Measurements from ENCODE around the gene PITPNB.

Gene PITPNB

DNA sequence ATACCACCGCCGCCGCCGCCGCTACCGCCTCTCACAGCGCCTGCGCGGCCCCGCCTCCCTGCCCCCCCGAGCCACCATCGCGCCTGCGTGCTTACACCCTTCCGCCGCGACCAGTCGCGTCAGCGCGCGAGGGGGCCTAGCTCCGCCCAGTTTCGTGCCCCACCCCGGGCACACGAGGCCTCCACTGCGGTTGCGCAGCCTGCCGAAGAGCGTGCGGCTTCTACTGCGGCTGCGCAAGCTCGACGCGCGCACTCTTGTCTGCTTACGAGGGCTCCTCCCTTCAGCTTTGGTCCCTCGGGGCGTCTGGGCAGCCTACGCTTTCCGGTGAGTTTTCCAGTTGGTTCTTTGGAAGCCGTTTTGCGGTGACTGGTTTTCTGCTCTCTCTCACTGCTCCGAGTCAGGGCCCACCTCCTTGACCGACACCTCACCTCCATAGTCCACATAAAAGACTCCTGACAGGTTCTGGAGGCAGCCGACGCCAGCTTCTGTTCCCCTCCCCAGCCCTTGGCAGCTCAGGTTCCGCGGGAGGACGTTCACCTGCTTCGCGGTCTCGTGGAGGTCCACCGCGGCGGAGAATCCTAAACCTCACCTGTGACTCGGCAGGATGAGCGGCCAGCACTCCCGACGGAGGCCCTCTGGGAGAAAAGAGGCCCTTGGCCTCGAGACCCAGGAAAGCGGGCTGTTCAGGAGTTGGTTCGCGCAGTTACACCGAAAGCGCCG lies at the start of gene PITPNB:
Gene PITPNB (minus strand): TSS at position 35 of the 720 bp plus-strand sequence. CDS start 65 bp downstream, outside the sequence.
- Histone ChIP-seq H3K9ac (ENCODE audit: low read length) (peak within 1 kb of the TSS; percentile 97), H3K27me3 (ENCODE audit: control insufficient read depth in 1 of 2, insufficient read depth in 2 of 2, low read length in 2 of 2) (no peaks in the 10 kb centered on the region), H3K4me3 (ENCODE audit: low read depth in 1 of 2, low read length in 2 of 2) (peak within 1 kb of the TSS; percentile 80 to 99), H3K36me3 (ENCODE audit: insufficient read depth, low read length) (no peaks in the 10 kb centered on the region), H3K27ac (ENCODE audit: low read depth, low read length) (peak within 1 kb of the TSS; percentile 97), H3K9me3 (ENCODE audit: low read length) (no peaks in the 10 kb centered on the region), H3K4me1 (ENCODE audit: insufficient read depth, low read length) (peaks cover 42% of the 10 kb centered on the region)

DNA sequence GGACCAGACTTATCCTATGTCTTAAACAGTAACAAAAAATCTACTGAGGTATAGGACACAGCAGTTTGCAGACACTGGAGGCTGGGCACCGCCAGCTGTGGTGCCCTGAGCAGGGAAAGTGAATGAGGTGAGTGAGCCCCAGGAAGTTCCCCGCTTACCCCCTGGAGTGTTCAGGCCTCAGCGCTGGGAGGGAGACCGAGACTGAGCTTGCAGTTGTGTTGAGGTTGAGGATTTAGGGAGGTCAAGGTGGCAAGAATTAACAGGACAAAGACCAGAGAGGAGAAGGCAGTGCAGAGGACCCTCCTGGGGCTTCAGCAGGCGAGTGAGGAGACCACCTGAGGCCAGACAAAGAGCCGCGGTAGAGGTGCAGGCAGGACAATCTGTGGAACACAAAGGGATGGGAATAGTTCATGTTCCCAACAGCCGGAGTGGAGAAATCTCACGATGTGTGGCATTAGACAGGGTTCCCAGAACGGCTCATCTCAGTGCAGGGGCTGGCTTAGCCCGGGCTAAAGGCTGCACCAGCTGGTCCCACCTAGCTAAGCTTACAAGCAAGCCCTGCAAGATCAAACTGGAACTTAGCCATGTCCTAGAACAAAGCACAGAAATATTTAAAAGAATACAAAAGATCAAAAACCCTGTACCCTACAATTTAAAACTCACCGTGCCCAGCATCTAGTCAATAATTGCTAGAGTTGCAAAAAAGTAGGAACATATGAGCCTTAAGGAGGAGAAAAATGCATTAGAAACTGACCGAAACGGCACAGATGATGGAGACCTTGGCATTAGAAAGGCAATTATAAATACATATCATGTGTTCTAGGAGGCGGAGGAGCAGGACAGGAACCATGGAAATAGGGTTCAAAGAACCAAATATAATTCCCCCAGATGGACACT lies 47.4 kb upstream of the PITPNB start:
- H3K9ac ChIP-seq (ENCODE audit: low read length) = no peak overlapping the region
- H3K36me3 ChIP-seq (ENCODE audit: insufficient read depth, low read length) = no peaks in the 10 kb centered on the region
- H3K4me1 ChIP-seq (ENCODE audit: insufficient read depth, low read length) = no peaks in the 10 kb centered on the region
- peaks cover 7% of the 10 kb centered on the region for H3K9me3 ChIP-seq (ENCODE audit: low read length)
- H3K4me3 ChIP-seq (ENCODE audit: low read depth in 1 of 2, low read length in 2 of 2) = no peak overlapping the region
- no peaks in the 10 kb centered on the region for H3K27me3 ChIP-seq (ENCODE audit: control insufficient read depth in 1 of 2, insufficient read depth in 2 of 2, low read length in 2 of 2)
- H3K27ac ChIP-seq (ENCODE audit: low read depth, low read length) = no peak overlapping the region

DNA sequence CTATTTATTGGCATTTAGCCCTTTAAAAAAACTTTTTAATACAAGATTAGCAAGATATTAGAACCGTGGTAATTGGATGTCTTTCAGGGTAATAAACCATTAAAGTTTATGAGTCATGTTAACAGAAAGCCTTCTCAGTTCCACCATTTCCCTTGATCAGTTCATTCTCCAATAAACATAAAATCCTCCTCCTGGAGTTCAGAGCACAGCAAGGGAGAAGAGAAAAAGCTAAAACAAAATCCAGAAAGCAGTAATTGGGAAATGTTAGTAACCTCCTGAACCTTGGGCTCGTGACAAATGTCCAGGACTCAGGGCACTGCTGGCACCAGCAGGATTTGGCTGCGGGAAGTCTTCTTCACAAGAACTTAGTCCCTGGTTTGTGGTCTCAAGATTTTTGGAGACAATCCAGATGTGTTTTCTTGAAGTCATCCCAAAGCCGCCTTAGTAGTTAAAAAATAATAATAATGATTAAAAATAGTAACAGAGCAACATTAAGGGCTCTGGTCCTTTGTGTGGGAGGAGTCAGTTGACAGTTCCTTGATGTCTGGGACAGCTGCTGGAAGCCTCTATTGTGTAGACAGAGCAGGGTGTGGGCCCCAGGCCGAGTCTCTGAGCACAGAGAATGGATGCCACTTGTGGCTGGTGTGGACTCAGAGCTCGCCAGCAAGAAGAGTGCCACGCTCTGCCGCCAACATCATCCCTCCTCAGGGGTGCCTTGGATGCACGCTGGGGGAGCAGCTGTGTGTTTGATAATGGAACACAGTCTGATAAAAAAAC lies 43.4 kb upstream of the PITPNB start:
- H3K36me3 ChIP-seq (ENCODE audit: insufficient read depth, low read length) = no peaks in the 10 kb centered on the region
- H3K9ac ChIP-seq (ENCODE audit: low read length) = no peak overlapping the region

GRCh38 chr22:27961680-27962079 lies 42.6 kb upstream of the PITPNB start:
- no peaks in the 10 kb centered on the region for H3K36me3 ChIP-seq (ENCODE audit: insufficient read depth, low read length)
- no peak overlapping the region for H3K27ac ChIP-seq (ENCODE audit: low read depth, low read length)
- H3K9ac ChIP-seq (ENCODE audit: low read length) = no peak overlapping the region
- no peaks in the 10 kb centered on the region for H3K27me3 ChIP-seq (ENCODE audit: control insufficient read depth in 1 of 2, insufficient read depth in 2 of 2, low read length in 2 of 2)
- no peaks in the 10 kb centered on the region for H3K9me3 ChIP-seq (ENCODE audit: low read length)
- no peaks in the 10 kb centered on the region for H3K4me1 ChIP-seq (ENCODE audit: insufficient read depth, low read length)
- no peak overlapping the region for H3K4me3 ChIP-seq (ENCODE audit: low read depth in 1 of 2, low read length in 2 of 2)

More for the DNA sequence above, 43.4 kb upstream of the PITPNB start:
- no peaks in the 10 kb centered on the region for H3K4me1 ChIP-seq (ENCODE audit: insufficient read depth, low read length)
- no peaks in the 10 kb centered on the region for H3K9me3 ChIP-seq (ENCODE audit: low read length)
- H3K4me3 ChIP-seq (ENCODE audit: low read depth in 1 of 2, low read length in 2 of 2) = no peak overlapping the region
- H3K27ac ChIP-seq (ENCODE audit: low read depth, low read length) = no peak overlapping the region
- no peaks in the 10 kb centered on the region for H3K27me3 ChIP-seq (ENCODE audit: control insufficient read depth in 1 of 2, insufficient read depth in 2 of 2, low read length in 2 of 2)

GRCh38 chr22:27961182-27961581 lies 42.1 kb upstream of the PITPNB start:
- H3K4me3 ChIP-seq (ENCODE audit: low read depth in 1 of 2, low read length in 2 of 2) = no peak overlapping the region

GRCh38 chr22:27959335-27960090 lies 40.5 kb upstream of the PITPNB start:
- Histone ChIP-seq H3K9ac (ENCODE audit: low read length) (no peak overlapping the region), H3K27ac (ENCODE audit: low read depth, low read length) (no peak overlapping the region), H3K36me3 (ENCODE audit: insufficient read depth, low read length) (no peaks in the 10 kb centered on the region), H3K9me3 (ENCODE audit: low read length) (no peaks in the 10 kb centered on the region), H3K27me3 (ENCODE audit: control insufficient read depth in 1 of 2, insufficient read depth in 2 of 2, low read length in 2 of 2) (no peaks in the 10 kb centered on the region), H3K4me3 (ENCODE audit: low read depth in 1 of 2, low read length in 2 of 2) (no peak overlapping the region), H3K4me1 (ENCODE audit: insufficient read depth, low read length) (no peaks in the 10 kb centered on the region)

More at GRCh38 chr22:27961182-27961581, 42.1 kb upstream of the PITPNB start:
- H3K36me3 ChIP-seq (ENCODE audit: insufficient read depth, low read length) = no peaks in the 10 kb centered on the region
- no peak overlapping the region for H3K9ac ChIP-seq (ENCODE audit: low read length)
- H3K27me3 ChIP-seq (ENCODE audit: control insufficient read depth in 1 of 2, insufficient read depth in 2 of 2, low read length in 2 of 2) = no peaks in the 10 kb centered on the region
- no peaks in the 10 kb centered on the region for H3K4me1 ChIP-seq (ENCODE audit: insufficient read depth, low read length)
- no peaks in the 10 kb centered on the region for H3K9me3 ChIP-seq (ENCODE audit: low read length)
- no peak overlapping the region for H3K27ac ChIP-seq (ENCODE audit: low read depth, low read length)

- H3K9me3 ChIP-seq (ENCODE audit: low read length) = no peaks in the 10 kb centered on the region
- no peaks in the 10 kb centered on the region for H3K27me3 ChIP-seq (ENCODE audit: control insufficient read depth in 1 of 2, insufficient read depth in 2 of 2, low read length in 2 of 2)
- no peak overlapping the region for H3K4me3 ChIP-seq (ENCODE audit: low read depth in 1 of 2, low read length in 2 of 2)
- no peak overlapping the region for H3K27ac ChIP-seq (ENCODE audit: low read depth, low read length)
- no peak overlapping the region for H3K9ac ChIP-seq (ENCODE audit: low read length)
- no peaks in the 10 kb centered on the region for H3K4me1 ChIP-seq (ENCODE audit: insufficient read depth, low read length)
- H3K36me3 ChIP-seq (ENCODE audit: insufficient read depth, low read length) = no peaks in the 10 kb centered on the region
These were observed 33.7 kb upstream of the PITPNB start for GRCh38 chr22:27952779-27953178.

DNA sequence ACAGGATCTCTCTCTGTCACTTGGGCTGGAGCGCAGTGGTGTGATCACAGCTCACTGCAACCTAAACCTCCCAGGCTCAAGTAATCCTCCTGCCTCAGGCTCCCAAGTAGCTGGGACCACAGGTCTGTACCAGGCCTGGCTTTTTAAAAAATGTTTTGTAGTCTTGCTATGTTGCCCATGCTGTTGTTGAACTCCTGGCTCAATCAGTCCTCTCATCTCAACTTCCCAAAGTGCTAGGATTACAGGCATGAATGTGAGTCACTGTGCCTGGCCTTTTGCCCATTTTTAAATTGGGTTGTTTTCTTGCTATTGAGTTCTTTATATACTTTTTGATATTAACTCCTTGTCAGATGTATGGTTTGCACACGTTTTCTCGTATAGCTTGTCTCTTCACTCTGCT lies 33.0 kb upstream of the PITPNB start:
- Histone ChIP-seq H3K27ac (ENCODE audit: low read depth, low read length) (no peak overlapping the region), H3K4me3 (ENCODE audit: low read depth in 1 of 2, low read length in 2 of 2) (no peak overlapping the region), H3K9me3 (ENCODE audit: low read length) (no peaks in the 10 kb centered on the region), H3K9ac (ENCODE audit: low read length) (no peak overlapping the region), H3K27me3 (ENCODE audit: control insufficient read depth in 1 of 2, insufficient read depth in 2 of 2, low read length in 2 of 2) (no peaks in the 10 kb centered on the region), H3K4me1 (ENCODE audit: insufficient read depth, low read length) (no peaks in the 10 kb centered on the region), H3K36me3 (ENCODE audit: insufficient read depth, low read length) (no peaks in the 10 kb centered on the region)

DNA sequence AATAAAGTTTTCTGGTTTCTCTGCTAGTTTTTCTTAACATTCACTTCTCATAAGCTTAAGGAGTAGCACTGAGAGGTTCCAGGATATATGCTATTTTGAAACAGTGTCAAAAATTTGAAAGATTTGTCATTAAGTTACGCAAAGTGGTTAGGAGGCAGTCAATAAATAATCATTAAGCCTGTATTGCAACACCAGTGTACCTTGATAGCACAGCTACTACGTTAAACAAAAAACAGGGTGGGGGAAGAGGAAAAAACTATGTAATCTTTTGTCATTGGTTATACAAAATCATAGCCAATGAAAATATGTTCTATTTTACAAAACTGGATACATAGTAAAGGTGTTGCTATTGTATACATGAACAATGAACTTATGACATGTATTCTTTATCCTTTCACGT lies 30.4 kb upstream of the PITPNB start:
- Histone ChIP-seq H3K4me3 (ENCODE audit: low read depth in 1 of 2, low read length in 2 of 2) (no peak overlapping the region), H3K36me3 (ENCODE audit: insufficient read depth, low read length) (no peaks in the 10 kb centered on the region), H3K27ac (ENCODE audit: low read depth, low read length) (no peak overlapping the region), H3K4me1 (ENCODE audit: insufficient read depth, low read length) (no peaks in the 10 kb centered on the region), H3K9ac (ENCODE audit: low read length) (no peak overlapping the region), H3K9me3 (ENCODE audit: low read length) (no peaks in the 10 kb centered on the region), H3K27me3 (ENCODE audit: control insufficient read depth in 1 of 2, insufficient read depth in 2 of 2, low read length in 2 of 2) (no peaks in the 10 kb centered on the region)

GRCh38 chr22:27948569-27948968 lies 29.5 kb upstream of the PITPNB start:
- Histone ChIP-seq H3K9me3 (ENCODE audit: low read length) (no peaks in the 10 kb centered on the region), H3K27ac (ENCODE audit: low read depth, low read length) (no peak overlapping the region), H3K27me3 (ENCODE audit: control insufficient read depth in 1 of 2, insufficient read depth in 2 of 2, low read length in 2 of 2) (no peaks in the 10 kb centered on the region), H3K4me1 (ENCODE audit: insufficient read depth, low read length) (no peaks in the 10 kb centered on the region), H3K36me3 (ENCODE audit: insufficient read depth, low read length) (no peaks in the 10 kb centered on the region), H3K4me3 (ENCODE audit: low read depth in 1 of 2, low read length in 2 of 2) (no peak overlapping the region), H3K9ac (ENCODE audit: low read length) (no peak overlapping the region)

Data from muscle layer of colon (tissue), 2 donors.